ENCODE results near the gene NFS1.

NFS1 gene

DNA sequence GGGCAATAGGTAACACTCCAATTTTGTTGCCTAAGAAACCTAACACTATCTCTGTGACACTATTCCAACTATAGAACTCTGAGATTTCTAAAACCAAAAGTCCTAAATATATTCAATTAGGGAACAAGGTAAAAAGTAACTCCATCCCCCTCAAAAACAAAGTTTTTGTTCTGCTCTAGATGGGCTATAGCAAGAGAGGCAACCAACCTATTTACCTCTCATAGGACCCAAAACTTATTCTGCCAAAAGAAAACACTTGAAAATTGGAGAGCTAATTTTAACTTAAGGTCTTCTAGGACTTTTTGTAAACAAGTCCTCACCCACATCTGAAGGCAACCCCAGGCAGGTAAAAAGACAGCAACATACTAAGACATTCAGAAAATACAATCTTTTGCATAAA lies 35.2 kb upstream of the NFS1 start:
- H3K4me3 ChIP-seq (ENCODE audit: control insufficient read depth, low read depth, low read length): no peak overlapping the region
- TF ChIP-seq CTCF (IDR thresholded peaks at IDR 0.05; ENCODE audit: control insufficient read depth, insufficient read depth, low read depth, low read length, missing control alignments): no peak
- no peak for DNase-seq (ENCODE audit: low read depth)

DNA sequence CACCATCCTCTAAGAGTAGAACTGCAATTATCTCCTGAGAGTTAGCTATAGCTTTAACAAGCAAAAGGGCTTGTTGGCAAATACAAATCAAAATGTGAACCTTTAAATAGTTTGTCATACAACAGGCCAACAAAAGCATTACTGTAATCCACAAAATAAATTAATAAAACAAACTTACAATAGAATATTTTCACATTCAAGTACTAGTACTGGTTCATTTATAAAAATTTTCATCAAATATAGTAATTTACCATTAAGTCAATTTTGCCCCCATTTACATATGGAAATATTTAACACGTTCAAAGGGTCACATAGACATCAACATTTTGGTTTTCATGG lies 33.5 kb upstream of the NFS1 start:
- TF ChIP-seq CTCF (IDR thresholded peaks at IDR 0.05; ENCODE audit: control insufficient read depth, insufficient read depth, low read depth, low read length, missing control alignments): no peak
- no peak for DNase-seq (ENCODE audit: low read depth)
- H3K4me3 ChIP-seq (ENCODE audit: control insufficient read depth, low read depth, low read length): no peak overlapping the region

GRCh38 chr20:35731862-35732643 lies 32.9 kb upstream of the NFS1 start:
- H3K4me3 ChIP-seq (ENCODE audit: control insufficient read depth, low read depth, low read length): no peak overlapping the region
- no peak for TF ChIP-seq CTCF (IDR thresholded peaks at IDR 0.05; ENCODE audit: control insufficient read depth, insufficient read depth, low read depth, low read length, missing control alignments)
- DNase-seq (ENCODE audit: low read depth): no peak

DNA sequence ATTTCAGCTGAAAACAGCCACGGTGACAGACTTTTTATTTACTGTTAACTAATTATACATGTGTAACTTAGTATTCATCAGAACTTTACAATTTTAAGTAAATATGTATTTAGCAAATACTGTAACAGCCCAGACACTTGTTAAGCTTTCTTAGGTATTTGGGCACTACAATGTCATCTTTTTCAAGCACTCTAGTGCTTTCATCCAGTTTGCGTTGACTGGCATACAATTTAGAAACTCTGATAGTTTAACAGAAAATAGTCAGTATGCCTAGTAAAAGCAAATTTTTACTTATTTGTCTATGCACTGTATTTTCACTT lies 32.3 kb upstream of the NFS1 start:
- TF ChIP-seq CTCF (IDR thresholded peaks at IDR 0.05; ENCODE audit: control insufficient read depth, insufficient read depth, low read depth, low read length, missing control alignments): no peak
- no peak for DNase-seq (ENCODE audit: low read depth)
- H3K4me3 ChIP-seq (ENCODE audit: control insufficient read depth, low read depth, low read length): no peak overlapping the region

- TF ChIP-seq CTCF (IDR thresholded peaks at IDR 0.05; ENCODE audit: control insufficient read depth, insufficient read depth, low read depth, low read length, missing control alignments): no peak
- H3K4me3 ChIP-seq (ENCODE audit: control insufficient read depth, low read depth, low read length): no peak overlapping the region
- no peak for DNase-seq (ENCODE audit: low read depth)
Observed at GRCh38 chr20:35730583-35731468, 31.7 kb upstream of the NFS1 start.

DNA sequence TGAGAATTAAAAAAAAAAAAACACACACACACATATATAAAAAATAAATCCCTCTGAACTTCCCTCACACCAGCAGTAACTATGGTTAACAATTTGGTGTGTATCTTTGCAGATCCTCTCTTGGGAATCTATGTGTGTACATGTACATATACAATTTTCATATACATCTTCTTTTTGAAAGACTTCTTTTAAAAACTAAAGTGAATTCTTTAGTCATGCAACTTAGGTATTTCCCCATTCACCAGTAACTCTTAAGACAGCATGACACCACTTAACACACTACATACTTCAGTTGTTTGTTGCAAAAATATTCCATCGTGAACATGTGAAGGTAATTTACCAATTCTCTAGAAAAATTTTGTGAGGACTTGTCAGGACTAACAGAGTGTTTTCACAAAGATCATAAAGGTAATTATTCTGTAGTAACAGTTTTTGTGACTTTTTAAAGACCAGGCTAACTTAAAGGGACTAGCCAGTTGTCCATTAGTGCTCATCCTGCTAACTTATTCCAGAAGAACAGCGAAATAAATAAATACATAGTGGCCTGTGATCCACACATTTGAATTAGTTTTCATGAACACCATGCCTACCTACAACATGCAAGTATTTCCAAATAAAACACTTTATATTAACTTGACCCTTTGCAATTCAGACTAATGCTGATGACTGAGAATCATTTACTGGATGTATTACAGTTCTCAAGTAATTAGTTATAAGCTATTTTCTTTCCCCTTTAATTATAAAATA lies 30.9 kb upstream of the NFS1 start:
- H3K4me3 ChIP-seq (ENCODE audit: control insufficient read depth, low read depth, low read length): no peak overlapping the region
- no peak for TF ChIP-seq CTCF (IDR thresholded peaks at IDR 0.05; ENCODE audit: control insufficient read depth, insufficient read depth, low read depth, low read length, missing control alignments)
- no peak for DNase-seq (ENCODE audit: low read depth)

Data from AG09309 (cell line).